Activated T-cell treated with anti-CD3 and anti-CD28 coated beads, Interleukin-2, amount 50 U/mL, for 72 hours (primary cell): Measurements from ENCODE around the gene FNDC11. TPM values are rescaled to one million over a fixed set of nuclear protein-coding genes. Genes with fewer than 3 reads are reported as not detected.

Experiments
- ATAC-seq, 2 donors: fragments of 150-1000 bp; cut with Tn5 transposase; replicated peaks in 1 of 2; 2 replicates each; pipeline ENCODE4 v1.10.0; 2021; ENCODE audit warnings: moderate library complexity in 2 of 2, mild to moderate bottlenecking in 1 of 2
- DNase-seq, 2 donors: peaks; one replicate each; pipeline ENCODE4 v3.0.0; 2021 to 2022; ENCODE audit warnings: mixed read lengths in 1 of 2
- H3K27ac Mint-ChIP-seq: one replicate; pipeline ENCODE4 v1.8.0; 2022; ENCODE audit warnings: mild to moderate bottlenecking, moderate library complexity, mixed read lengths
- H3K27me3 Mint-ChIP-seq: one replicate; pipeline ENCODE4 v1.8.0; 2022; ENCODE audit warnings: low read depth, mixed read lengths
- H3K36me3 Mint-ChIP-seq, 2 donors: one replicate each; pipeline ENCODE4 v1.8.0; 2022; ENCODE audit warnings: mixed read lengths in 2 of 2, mild to moderate bottlenecking in 1 of 2; ENCODE audit not compliant: insufficient read depth in 2 of 2
- H3K4me1 Mint-ChIP-seq: one replicate; pipeline ENCODE4 v1.8.0; 2022; ENCODE audit warnings: low read depth, mixed read lengths
- H3K4me3 Mint-ChIP-seq, 2 donors: one replicate each; pipeline ENCODE4 v1.8.0; 2022; ENCODE audit warnings: mild to moderate bottlenecking in 2 of 2, mixed read lengths in 2 of 2, moderate library complexity in 2 of 2
- H3K9me3 Mint-ChIP-seq, 2 donors: one replicate each; pipeline ENCODE4 v1.8.0; 2022; ENCODE audit warnings: mixed read lengths in 2 of 2
- total RNA-seq, 2 donors: library from RNA; stranded (reverse); gene quantifications; one replicate each; pipeline ENCODE4 v1.2.3, GENCODE V29; 2022

Gene FNDC11
- total RNA-seq, 2 donors from 2014 or later = 0.67 to 0.74 TPM

- Mint-ChIP-seq H3K36me3 (no peaks in the 10 kb centered on the region), H3K27ac (no peak overlapping the region)
These were observed 19.7 kb downstream of the FNDC11 start for GRCh38 chr20:63573647-63574131.

GRCh38 chr20:63574156-63574828 is 20.3 kb downstream of the FNDC11 start, which contains the start of gene HELZ2:
HELZ2 (minus strand) TSS chr20:63574239; CDS start chr20:63572385, 1,854 bp downstream.
- Mint-ChIP-seq H3K27me3 (peaks cover 10% of the 10 kb centered on the region), H3K4me1 (peaks cover 3% of the 10 kb centered on the region), H3K27ac (no peak within 1 kb of the TSS), H3K4me3 (peak within 1 kb of the TSS; percentile 79 to 86), H3K9me3 (no peaks in the 10 kb centered on the region), H3K36me3 (no peaks in the 10 kb centered on the region)
- ATAC-seq (peak; percentile 82 to 89), DNase-seq (peak; percentile 56 to 64)

More at GRCh38 chr20:63573647-63574131, 19.7 kb downstream of the FNDC11 start:
- ATAC-seq = peak; percentile 29 to 31
- Mint-ChIP-seq H3K27me3 (peaks cover 10% of the 10 kb centered on the region), H3K4me3 (peak overlapping the region; percentile 79 to 86), H3K9me3 (no peaks in the 10 kb centered on the region), H3K4me1 (peaks cover 3% of the 10 kb centered on the region)
- DNase-seq = no peak

GRCh38 chr20:63574829-63575743 is 21.1 kb downstream of the FNDC11 start:
- H3K27ac Mint-ChIP-seq = no peak overlapping the region
- ATAC-seq = no peak
- H3K4me1 Mint-ChIP-seq = peaks cover 3% of the 10 kb centered on the region
- peak overlapping the region; percentile 56 to 58 for H3K4me3 Mint-ChIP-seq
- no peaks in the 10 kb centered on the region for H3K36me3 Mint-ChIP-seq
- H3K27me3 Mint-ChIP-seq = peaks cover 10% of the 10 kb centered on the region
- no peak for DNase-seq
- no peaks in the 10 kb centered on the region for H3K9me3 Mint-ChIP-seq

- Mint-ChIP-seq H3K9me3 (no peaks in the 10 kb centered on the region), H3K27me3 (peaks cover 10% of the 10 kb centered on the region), H3K4me1 (peaks cover 10% of the 10 kb centered on the region), H3K27ac (no peak overlapping the region), H3K4me3 (no peak overlapping the region), H3K36me3 (no peaks in the 10 kb centered on the region)
- DNase-seq = no peak
- ATAC-seq = no peak
These were observed 22.4 kb downstream of the FNDC11 start for GRCh38 chr20:63576311-63576710.

GRCh38 chr20:63577317-63577894 is 23.4 kb downstream of the FNDC11 start:
- DNase-seq (no peak), ATAC-seq (no peak)
- Mint-ChIP-seq H3K27ac (no peak overlapping the region), H3K36me3 (no peaks in the 10 kb centered on the region), H3K4me3 (no peak overlapping the region), H3K9me3 (no peaks in the 10 kb centered on the region), H3K27me3 (peaks cover 10% of the 10 kb centered on the region), H3K4me1 (peaks cover 10% of the 10 kb centered on the region)

GRCh38 chr20:63578224-63579016 is 24.5 kb downstream of the FNDC11 start:
- Mint-ChIP-seq H3K27me3 (peaks cover 10% of the 10 kb centered on the region), H3K9me3 (no peaks in the 10 kb centered on the region), H3K4me3 (no peak overlapping the region), H3K4me1 (peaks cover 10% of the 10 kb centered on the region), H3K36me3 (no peaks in the 10 kb centered on the region), H3K27ac (no peak overlapping the region)
- ATAC-seq (no peak), DNase-seq (no peak)

GRCh38 chr20:63579017-63579694 is 25.2 kb downstream of the FNDC11 start:
- no peaks in the 10 kb centered on the region for H3K9me3 Mint-ChIP-seq
- H3K36me3 Mint-ChIP-seq = no peaks in the 10 kb centered on the region
- peaks cover 10% of the 10 kb centered on the region for H3K27me3 Mint-ChIP-seq
- DNase-seq (no peak), ATAC-seq (no peak)
- H3K27ac Mint-ChIP-seq = no peak overlapping the region
- H3K4me1 Mint-ChIP-seq = peaks cover 10% of the 10 kb centered on the region
- H3K4me3 Mint-ChIP-seq = no peak overlapping the region

GRCh38 chr20:63580796-63581461 is 27.0 kb downstream of the FNDC11 start:
- ATAC-seq = peak; percentile 94 to 97
- Mint-ChIP-seq H3K9me3 (no peaks in the 10 kb centered on the region), H3K4me3 (no peak overlapping the region)

GRCh38 chr20:63582382-63583063 is 28.6 kb downstream of the FNDC11 start:
- H3K4me1 Mint-ChIP-seq = peaks cover 7% of the 10 kb centered on the region
- H3K27ac Mint-ChIP-seq = no peak overlapping the region
- H3K4me3 Mint-ChIP-seq = no peak overlapping the region
- ATAC-seq = no peak
- no peaks in the 10 kb centered on the region for H3K9me3 Mint-ChIP-seq
- no peak for DNase-seq
- no peaks in the 10 kb centered on the region for H3K36me3 Mint-ChIP-seq
- H3K27me3 Mint-ChIP-seq = no peaks in the 10 kb centered on the region

More at GRCh38 chr20:63580796-63581461, 27.0 kb downstream of the FNDC11 start:
- Mint-ChIP-seq H3K36me3 (no peaks in the 10 kb centered on the region), H3K27ac (no peak overlapping the region), H3K4me1 (peaks cover 10% of the 10 kb centered on the region), H3K27me3 (peaks cover 10% of the 10 kb centered on the region)
- DNase-seq = peak; percentile 69 to 78

GRCh38 chr20:63585616-63586565 is 31.9 kb downstream of the FNDC11 start:
- Mint-ChIP-seq H3K9me3 (no peaks in the 10 kb centered on the region), H3K4me3 (no peak overlapping the region), H3K36me3 (peaks cover 0 to 2% of the 10 kb centered on the region in 2 donors), H3K27me3 (no peaks in the 10 kb centered on the region), H3K4me1 (peaks cover 5% of the 10 kb centered on the region), H3K27ac (no peak overlapping the region)
- DNase-seq (no peak), ATAC-seq (no peak)
